Keratinocyte (primary cell): ENCODE results near the gene FAM118B. TPM values are rescaled to one million over a fixed set of nuclear protein-coding genes. Genes with fewer than 3 reads are reported as not detected.

ENCODE experiments used
- DNase-seq: peaks from one replicate; pipeline ENCODE4 v3.0.0-alpha.2; 2011; ENCODE audit warnings: low read depth, missing footprints, low spot score
- FAIRE-seq: peaks from 2 replicates; lab custom pipeline; 2011; peaks lifted over from hg19 to GRCh38; lab: Jason Lieb, UNC
- H2AFZ ChIP-seq: 2 replicates; pipeline ENCODE4 v1.6.0; 2012; ENCODE audit warnings: low read length, control low read depth, inconsistent platforms; ENCODE audit not compliant: control insufficient read depth
- H3K27ac ChIP-seq: 2 replicates; pipeline ENCODE4 v1.5.1; 2011; ENCODE audit warnings: low read length; ENCODE audit not compliant: control insufficient read depth, insufficient read depth
- H3K27me3 ChIP-seq: 3 replicates; pipeline ENCODE4 v1.6.0; 2011; ENCODE audit warnings: low read length; ENCODE audit not compliant: control insufficient read depth, insufficient read depth; ENCODE audit errors: extremely low read depth
- H3K36me3 ChIP-seq, 2 experiments: 2 replicates in 1 of 2; 3 replicates in 1 of 2; pipeline ENCODE4 v1.5.1; 2011; ENCODE audit warnings: low read length in 2 of 2, mild to moderate bottlenecking in 1 of 2; ENCODE audit not compliant: control insufficient read depth in 2 of 2, insufficient read depth in 2 of 2; ENCODE audit errors: extremely low read depth in 1 of 2
- H3K4me1 ChIP-seq: 3 replicates; pipeline ENCODE4 v1.5.1; 2011; ENCODE audit warnings: low read length; ENCODE audit not compliant: control insufficient read depth, insufficient read depth; ENCODE audit errors: extremely low read depth
- H3K4me2 ChIP-seq: 3 replicates; pipeline ENCODE4 v1.6.0; 2011; ENCODE audit warnings: low read depth, low read length; ENCODE audit not compliant: control insufficient read depth, insufficient read depth; ENCODE audit errors: extremely low read depth
- H3K4me3 ChIP-seq, 3 experiments: fragments of 200-600 bp in 1 of 3; sonication (generic) in 1 of 3; 2 replicates in 2 of 3; 3 replicates in 1 of 3; pipeline ENCODE4 v1.5.1; 2011 to 2016; ENCODE audit warnings: low read length in 3 of 3, mild to moderate bottlenecking in 3 of 3, control low read depth in 2 of 3, inconsistent platforms in 1 of 3, low read depth in 1 of 3, mixed read lengths in 1 of 3, mixed run types in 1 of 3, moderate library complexity in 1 of 3; ENCODE audit not compliant: control insufficient read depth in 2 of 3, insufficient read depth in 2 of 3; ENCODE audit errors: extremely low read depth in 1 of 3
- H3K79me2 ChIP-seq: 2 replicates; pipeline ENCODE4 v1.6.0; 2012; ENCODE audit warnings: low read length; ENCODE audit not compliant: control insufficient read depth, insufficient read depth
- H3K9ac ChIP-seq: 3 replicates; pipeline ENCODE4 v1.6.0; 2011; ENCODE audit warnings: low read length; ENCODE audit not compliant: control insufficient read depth, insufficient read depth; ENCODE audit errors: extremely low read depth
- H3K9me1 ChIP-seq: 3 replicates; pipeline ENCODE4 v1.6.0; 2011; ENCODE audit warnings: low read length; ENCODE audit not compliant: control insufficient read depth, insufficient read depth; ENCODE audit errors: extremely low read depth
- H3K9me3 ChIP-seq: 2 replicates; pipeline ENCODE4 v1.5.1; 2012; ENCODE audit warnings: low read depth, low read length; ENCODE audit not compliant: control insufficient read depth
- H4K20me1 ChIP-seq: 3 replicates; pipeline ENCODE4 v1.6.0; 2011; ENCODE audit warnings: low read length; ENCODE audit not compliant: control insufficient read depth, insufficient read depth; ENCODE audit errors: extremely low read depth
- EZH2 ChIP-seq: IDR thresholded peaks from one replicate; pipeline ENCODE4 v1.6.1; 2012; ENCODE audit warnings: inconsistent platforms, mild to moderate bottlenecking, low read length, moderate library complexity
- dilution Hi-C: fragments of 300-500 bp; cut with MboI; formaldehyde crosslinking; loops from one replicate; pipeline ENCODE4 v1.7.0; 2020; ENCODE audit warnings: low sequenced_read_pairs; ENCODE audit not compliant: extremely low pct_ligation_motif_present
- polyA plus RNA-seq, 5 experiments: library from polyadenylated mRNA; depleted of rRNA in 3 of 5; stranded (reverse) in 3 of 5; stranded (forward) in 1 of 5; unstranded in 1 of 5; fragments of >200 nt; gene quantifications; 1 replicate in 1 of 5; 2 replicates in 3 of 5; 3 replicates in 1 of 5; pipeline versions ENCODE4 v1.2.1 to v1.2.3, GENCODE V29; 2011 to 2012; ENCODE audit warnings: missing spikeins in 2 of 5, low read depth in 1 of 5, low replicate concordance in 1 of 5
- TF ChIP-seq, protein P1 (sequence below), 3 experiments: IDR thresholded peaks in 1 of 3; conservative IDR thresholded peaks in 1 of 3; optimal IDR thresholded peaks in 1 of 3; 2 replicates in 2 of 3; 3 replicates in 1 of 3; pipeline versions ENCODE3 to v1.5.1; 2011; ENCODE audit warnings: low read length in 3 of 3, mild to moderate bottlenecking in 3 of 3, moderate library complexity in 2 of 3, control low read depth in 1 of 3, inconsistent platforms in 1 of 3; ENCODE audit not compliant: insufficient read depth in 2 of 3; ENCODE audit errors: extremely low read depth in 1 of 3

The FAM118B gene
- polyA plus RNA-seq, 1 donor (not counting 4 experiments of a cell fraction or from before 2014, with no cell fraction given), result 32.0 TPM

DNA sequence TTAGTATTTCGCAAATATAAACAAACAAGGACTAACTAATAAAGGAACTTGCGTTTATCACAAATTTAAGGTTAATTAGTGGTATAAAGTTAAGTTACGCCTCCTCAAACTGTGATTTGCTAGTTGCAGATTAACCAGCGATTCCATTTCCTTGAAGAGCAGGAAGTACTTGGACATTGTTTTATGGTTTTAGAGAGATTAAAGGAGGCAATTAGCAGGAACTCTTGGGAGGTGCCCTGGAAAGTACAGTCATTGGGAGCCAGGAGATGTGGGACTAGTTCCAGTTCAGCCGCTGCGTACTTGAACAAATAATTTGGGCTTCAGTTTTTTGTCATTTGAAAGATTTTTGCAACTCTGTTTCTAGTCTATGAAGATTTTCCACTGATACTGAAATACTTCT is 3.3 kb downstream of the FAM118B start:
- no peak overlapping the region for H3K4me3 ChIP-seq
- no peak for DNase-seq
- TF ChIP-seq, protein P1, sequence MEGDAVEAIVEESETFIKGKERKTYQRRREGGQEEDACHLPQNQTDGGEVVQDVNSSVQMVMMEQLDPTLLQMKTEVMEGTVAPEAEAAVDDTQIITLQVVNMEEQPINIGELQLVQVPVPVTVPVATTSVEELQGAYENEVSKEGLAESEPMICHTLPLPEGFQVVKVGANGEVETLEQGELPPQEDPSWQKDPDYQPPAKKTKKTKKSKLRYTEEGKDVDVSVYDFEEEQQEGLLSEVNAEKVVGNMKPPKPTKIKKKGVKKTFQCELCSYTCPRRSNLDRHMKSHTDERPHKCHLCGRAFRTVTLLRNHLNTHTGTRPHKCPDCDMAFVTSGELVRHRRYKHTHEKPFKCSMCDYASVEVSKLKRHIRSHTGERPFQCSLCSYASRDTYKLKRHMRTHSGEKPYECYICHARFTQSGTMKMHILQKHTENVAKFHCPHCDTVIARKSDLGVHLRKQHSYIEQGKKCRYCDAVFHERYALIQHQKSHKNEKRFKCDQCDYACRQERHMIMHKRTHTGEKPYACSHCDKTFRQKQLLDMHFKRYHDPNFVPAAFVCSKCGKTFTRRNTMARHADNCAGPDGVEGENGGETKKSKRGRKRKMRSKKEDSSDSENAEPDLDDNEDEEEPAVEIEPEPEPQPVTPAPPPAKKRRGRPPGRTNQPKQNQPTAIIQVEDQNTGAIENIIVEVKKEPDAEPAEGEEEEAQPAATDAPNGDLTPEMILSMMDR (optimal IDR thresholded peaks at IDR 0.05 in 1 of 3, IDR thresholded peaks at IDR 0.05 in 1 of 3, conservative IDR thresholded peaks at IDR 0.05 in 1 of 3; ENCODE audit: extremely low read depth in 1 of 3, insufficient read depth in 2 of 3, low read length in 3 of 3), result no peak
- TF ChIP-seq EZH2, result no peak
- H3K9ac ChIP-seq, result no peak overlapping the region
- no peak for FAIRE-seq
- H3K36me3 ChIP-seq, result no peaks in the 10 kb centered on the region
- H2AFZ ChIP-seq, result no peak overlapping the region
- dilution Hi-C loops, result loop anchor here (25.0 kb wide), 1 partner anchor 278 kb away; the partner anchor contains the start of gene VSIG10L2
- H4K20me1 ChIP-seq, result peaks cover 3% of the 10 kb centered on the region
- H3K9me1 ChIP-seq, result peaks cover 2% of the 10 kb centered on the region
- no peak overlapping the region for H3K27ac ChIP-seq
- H3K79me2 ChIP-seq, result peaks cover 71% of the 10 kb centered on the region
- H3K9me3 ChIP-seq, result no peaks in the 10 kb centered on the region
- no peak overlapping the region for H3K4me2 ChIP-seq
- peaks cover 16% of the 10 kb centered on the region for H3K4me1 ChIP-seq
- no peaks in the 10 kb centered on the region for H3K27me3 ChIP-seq

DNA sequence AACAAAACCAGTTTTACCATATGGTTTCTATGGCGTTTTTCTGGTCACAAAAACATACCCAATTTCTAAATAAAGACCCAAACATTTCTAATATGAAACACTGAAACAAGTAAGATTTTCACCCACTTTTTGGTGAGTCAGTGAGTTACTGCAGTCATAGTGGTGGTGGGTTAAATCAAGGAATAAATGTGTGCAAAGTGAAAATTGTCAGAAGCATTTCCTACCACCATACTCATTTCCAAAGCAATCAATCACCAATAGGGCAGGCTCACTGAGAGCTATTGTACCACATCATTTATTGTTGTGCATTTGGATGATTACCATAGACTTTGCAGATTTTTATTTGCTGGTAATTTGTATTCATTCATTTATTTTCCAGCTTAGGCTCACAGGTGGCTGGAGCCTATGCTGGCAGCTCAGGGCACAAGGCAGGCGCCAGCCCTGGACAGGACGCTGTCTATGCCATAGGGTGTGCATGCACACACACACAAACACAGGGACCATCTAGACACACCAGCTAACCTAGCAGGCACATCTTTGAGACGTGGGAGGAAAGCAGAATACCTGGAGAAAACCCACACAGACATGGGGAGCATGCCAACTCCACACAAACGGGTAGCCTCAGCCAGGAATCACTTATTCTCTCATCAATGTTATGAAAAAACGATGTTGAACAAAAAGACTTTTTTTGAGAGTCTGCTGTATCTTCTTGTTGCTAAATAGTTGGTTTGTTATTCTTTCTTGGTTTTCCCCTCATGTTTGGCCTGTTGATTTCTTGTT is 5.1 kb downstream of the FAM118B start:
- no peak overlapping the region for H3K4me2 ChIP-seq
- DNase-seq, result no peak
- H3K4me3 ChIP-seq, result no peak overlapping the region
- peaks cover 71% of the 10 kb centered on the region for H3K79me2 ChIP-seq
- H3K9me3 ChIP-seq, result no peaks in the 10 kb centered on the region
- H3K27me3 ChIP-seq, result no peaks in the 10 kb centered on the region
- dilution Hi-C loops, result loop anchor here (25.0 kb wide), 1 partner anchor 279 kb away; the partner anchor contains the start of gene VSIG10L2
- no peaks in the 10 kb centered on the region for H3K36me3 ChIP-seq
- TF ChIP-seq EZH2, result no peak
- TF ChIP-seq, protein P1 (optimal IDR thresholded peaks at IDR 0.05 in 1 of 3, IDR thresholded peaks at IDR 0.05 in 1 of 3, conservative IDR thresholded peaks at IDR 0.05 in 1 of 3; ENCODE audit: extremely low read depth in 1 of 3, insufficient read depth in 2 of 3, low read length in 3 of 3), result no peak
- H3K27ac ChIP-seq, result no peak overlapping the region
- peaks cover 9% of the 10 kb centered on the region for H3K4me1 ChIP-seq
- no peak for FAIRE-seq
- H3K9me1 ChIP-seq, result peaks cover 2% of the 10 kb centered on the region
- H3K9ac ChIP-seq, result no peak overlapping the region
- no peak overlapping the region for H2AFZ ChIP-seq
- H4K20me1 ChIP-seq, result peaks cover 3% of the 10 kb centered on the region
